GM19240 (cell line): Measurements from ENCODE around the gene SMAD6.

ENCODE experiments used
- DNase-seq: peaks from one replicate; pipeline ENCODE4 v3.0.0; 2011; ENCODE audit warnings: low spot score; ENCODE audit not compliant: insufficient read length

The SMAD6 gene

DNA sequence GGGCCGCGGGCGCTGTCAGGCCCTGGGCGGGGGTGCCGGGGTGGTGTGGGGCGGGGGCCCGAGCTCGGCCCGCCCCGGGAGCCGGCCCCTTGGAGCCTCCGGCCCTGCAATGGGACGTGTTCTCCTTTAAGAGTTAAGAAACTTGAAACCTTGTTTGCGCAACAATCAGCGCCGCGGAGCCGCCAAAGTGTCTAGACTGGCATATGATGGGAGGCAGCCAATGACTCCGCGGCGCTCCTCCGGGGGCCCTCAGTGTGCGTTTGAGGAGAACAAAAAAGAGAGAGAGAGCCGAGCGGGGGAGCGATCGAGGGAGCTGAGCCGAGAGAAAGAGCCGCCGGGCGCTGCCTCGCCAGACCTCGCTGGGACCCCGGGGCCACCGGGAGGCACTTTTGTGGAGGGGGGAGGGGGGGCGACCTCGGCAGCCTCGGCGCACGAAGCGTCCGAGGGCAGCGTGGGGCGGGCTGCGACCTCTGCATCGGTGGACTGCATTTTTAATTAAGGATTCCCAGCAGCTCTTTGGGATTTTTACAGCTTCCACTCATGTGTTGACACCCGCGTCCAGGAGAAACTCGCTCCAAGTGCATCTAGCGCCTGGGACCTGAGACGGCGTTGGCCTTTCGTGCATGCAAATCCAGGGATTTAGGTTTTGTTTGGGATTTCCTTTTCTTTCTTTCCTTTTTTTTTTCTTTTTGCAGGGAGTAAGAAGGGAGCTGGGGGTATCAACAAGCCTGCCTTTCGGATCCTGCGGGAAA is at the start of gene SMAD6:
SMAD6 (plus strand) TSS at position 202 of the 752 bp plus-strand sequence. CDS start 1,023 bp downstream, outside the sequence.
- peak; percentile 59 for DNase-seq

DNA sequence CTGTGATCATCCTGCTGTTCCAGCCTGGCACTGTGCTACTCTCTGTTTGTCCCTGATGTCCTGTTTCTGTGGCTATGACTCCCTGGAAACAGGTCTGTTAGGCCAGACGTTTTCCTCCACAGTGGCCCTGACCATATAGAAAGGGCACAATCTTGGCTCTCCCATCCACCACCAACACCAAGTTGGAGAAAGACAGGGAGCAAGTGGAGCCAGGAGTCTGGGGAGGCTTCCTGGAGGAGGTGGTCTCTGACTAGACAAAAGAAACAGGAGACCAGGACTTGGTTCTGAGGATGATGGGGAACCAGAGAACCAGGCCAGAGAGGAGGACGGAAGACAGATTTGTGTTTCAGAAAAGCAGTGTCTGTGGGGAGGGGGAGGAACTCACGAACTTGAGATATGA is 49.2 kb upstream of the SMAD6 start:
- DNase-seq = no peak

- DNase-seq = no peak
Measured at GRCh38 chr15:66653398-66653797, 48.6 kb upstream of the SMAD6 start.

GRCh38 chr15:66653852-66654251 is 48.2 kb upstream of the SMAD6 start:
- DNase-seq = no peak

DNA sequence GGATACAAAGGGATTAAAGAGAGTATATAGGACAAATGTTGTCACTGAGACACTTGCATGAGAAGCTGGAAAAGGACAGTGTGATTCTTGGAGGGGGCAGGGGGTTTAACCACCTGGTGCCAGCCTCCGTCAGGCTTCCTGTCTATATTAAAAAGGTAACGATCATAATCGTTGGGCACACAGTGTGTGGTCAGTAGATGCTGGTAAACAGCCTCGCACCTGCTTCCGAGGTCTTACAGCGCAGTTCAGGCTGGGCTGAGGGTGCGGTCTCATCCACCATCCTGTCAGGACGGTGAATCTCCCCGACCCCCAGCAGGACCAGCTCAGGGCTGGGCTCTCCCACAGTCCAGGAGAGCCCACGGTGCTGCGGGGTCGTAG is 47.7 kb upstream of the SMAD6 start:
- DNase-seq = no peak

GRCh38 chr15:66654739-66655375 is 47.2 kb upstream of the SMAD6 start:
- no peak for DNase-seq

DNA sequence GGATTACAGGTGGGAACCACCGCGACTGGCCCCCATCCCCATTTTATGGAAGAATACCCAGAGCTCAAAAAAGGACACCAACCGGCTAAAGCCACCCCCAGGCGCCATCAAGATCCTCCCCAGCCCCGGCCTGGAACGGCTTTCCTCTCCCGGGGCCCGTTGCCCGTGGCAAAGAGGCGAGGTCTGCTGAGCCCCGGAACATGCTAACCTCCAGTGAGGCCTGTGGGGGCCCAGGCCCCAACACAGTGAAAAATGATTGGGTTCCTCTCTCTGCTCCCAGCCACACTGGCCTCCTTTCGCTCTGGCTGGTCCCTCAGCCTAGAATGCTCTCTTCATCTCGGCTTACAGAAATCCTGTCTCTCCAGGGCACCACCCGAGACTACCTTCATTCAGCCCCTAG is 46.5 kb upstream of the SMAD6 start:
- DNase-seq = no peak

DNA sequence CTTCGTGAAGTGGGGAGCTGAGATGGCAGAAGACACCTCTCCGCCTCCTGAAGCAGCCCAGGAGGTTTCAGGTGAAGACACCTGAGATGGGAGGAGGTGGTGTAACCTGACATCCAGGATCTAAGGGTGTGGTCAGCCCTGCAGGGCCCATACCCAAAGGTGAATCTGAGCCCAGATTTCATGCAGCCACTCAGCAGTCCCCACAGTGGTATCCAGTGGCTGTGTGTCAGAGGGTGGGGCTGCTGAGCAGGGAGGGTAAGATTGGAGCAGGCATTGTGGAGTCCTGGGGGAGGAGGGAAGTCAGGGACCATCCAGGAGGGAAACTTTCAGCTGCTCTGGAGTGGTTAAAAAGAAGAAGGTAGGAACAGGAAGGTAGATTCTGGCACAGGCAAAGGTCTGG is 46.0 kb upstream of the SMAD6 start:
- no peak for DNase-seq

DNA sequence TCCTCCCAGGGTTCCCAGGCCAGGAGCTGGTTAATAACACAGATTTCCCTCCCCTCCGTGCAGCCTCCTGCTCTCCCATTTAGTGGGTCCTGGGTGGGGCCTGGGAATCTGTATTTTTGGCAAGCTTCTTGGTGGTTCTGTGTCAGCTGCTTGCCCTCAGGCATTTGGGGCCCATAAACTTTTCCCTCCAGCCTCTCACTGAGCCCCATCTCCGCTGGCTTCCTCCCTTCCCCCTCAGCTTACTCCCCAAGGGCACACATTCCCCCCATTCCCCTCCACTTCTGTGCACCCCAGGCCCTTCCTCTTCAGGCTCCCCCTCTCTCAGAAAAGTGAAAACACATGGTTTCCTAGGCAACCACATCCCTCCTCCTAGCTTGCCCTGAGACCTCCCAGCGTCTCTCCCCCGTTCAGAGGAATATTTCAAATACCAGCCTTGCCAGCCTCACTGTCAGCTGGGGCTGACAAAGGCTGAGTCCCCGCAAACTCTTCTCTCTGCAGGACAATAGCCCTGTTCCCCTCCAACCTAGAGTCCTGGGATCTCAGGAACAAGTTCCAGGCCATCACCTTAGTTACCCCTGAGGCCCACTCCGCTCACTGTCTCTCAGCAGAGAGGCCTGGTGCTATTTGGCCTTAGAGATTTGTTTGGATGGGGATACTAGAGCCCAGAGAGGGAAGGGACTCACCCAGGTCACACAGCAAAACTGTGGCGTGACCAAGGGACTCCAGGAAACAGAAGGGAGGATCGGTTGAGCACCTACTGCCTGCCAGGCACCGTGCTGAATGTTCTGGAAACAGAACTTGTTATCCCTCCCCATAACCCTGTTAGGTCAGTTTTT is 44.6 kb upstream of the SMAD6 start:
- DNase-seq = no peak

- no peak for DNase-seq
Measured at GRCh38 chr15:66658044-66658443, 44.0 kb upstream of the SMAD6 start.

- no peak for DNase-seq
Measured at GRCh38 chr15:66658855-66659254, 43.2 kb upstream of the SMAD6 start.

- DNase-seq = no peak
Measured at GRCh38 chr15:66659384-66659783, 42.7 kb upstream of the SMAD6 start.

DNA sequence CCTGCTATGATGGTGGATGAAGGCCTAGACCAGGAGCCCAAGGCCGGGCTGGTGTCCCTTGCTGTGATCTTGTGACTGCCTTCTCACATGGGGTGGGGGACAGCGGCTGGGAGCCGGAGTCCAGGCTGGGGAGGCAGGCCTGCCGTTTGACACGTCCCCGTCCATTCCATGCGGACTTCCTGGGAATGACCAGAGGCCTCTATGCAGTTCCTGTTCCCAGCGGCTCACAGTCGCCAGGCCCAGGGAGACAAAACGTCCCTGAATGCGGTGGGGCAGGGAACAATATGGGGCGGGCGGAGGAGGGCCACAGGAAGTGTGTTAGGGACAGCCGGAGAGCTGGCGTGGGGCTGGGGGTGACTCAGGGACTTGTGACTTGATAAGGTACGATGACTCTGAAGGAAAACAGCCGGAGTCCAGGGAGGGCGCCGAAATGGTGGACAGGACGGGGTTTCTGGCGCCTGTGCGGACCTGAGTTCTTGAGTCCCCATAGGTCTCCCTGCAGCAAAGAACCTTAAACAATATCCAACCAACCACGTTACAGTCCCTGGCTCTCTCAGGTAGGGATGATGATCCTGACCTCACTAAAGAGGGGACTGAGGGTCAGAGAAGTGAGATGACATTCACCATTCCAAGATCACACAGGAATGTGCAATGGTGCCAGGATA is 40.5 kb upstream of the SMAD6 start:
- no peak for DNase-seq

DNA sequence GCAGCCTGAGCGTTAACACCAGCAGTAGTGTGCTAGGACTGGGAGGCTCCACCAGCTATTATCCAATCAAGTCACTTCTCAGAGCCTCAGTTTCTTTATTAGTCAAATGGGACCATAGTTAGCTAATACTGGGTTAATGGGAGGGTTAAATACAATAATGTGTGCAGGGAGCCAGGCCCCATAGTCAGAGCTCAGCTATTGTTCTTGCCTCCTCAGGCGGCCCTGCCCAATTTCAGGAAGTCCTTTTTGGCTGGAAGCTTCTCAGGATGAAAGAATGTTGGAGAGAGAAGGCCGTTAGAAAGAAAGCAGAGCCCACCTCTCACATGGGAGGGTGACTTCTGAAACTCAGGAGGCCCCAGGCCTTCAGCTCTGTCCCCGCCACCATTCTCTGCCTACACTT is 39.5 kb upstream of the SMAD6 start:
- no peak for DNase-seq

- no peak for DNase-seq
Measured at GRCh38 chr15:66663664-66664063, 38.4 kb upstream of the SMAD6 start.

- no peak for DNase-seq
Measured at GRCh38 chr15:66670175-66670574, 31.9 kb upstream of the SMAD6 start.

- DNase-seq = no peak
Measured at GRCh38 chr15:66670762-66671580, 31.1 kb upstream of the SMAD6 start.

GRCh38 chr15:66672867-66673266 is 29.2 kb upstream of the SMAD6 start:
- no peak for DNase-seq

DNA sequence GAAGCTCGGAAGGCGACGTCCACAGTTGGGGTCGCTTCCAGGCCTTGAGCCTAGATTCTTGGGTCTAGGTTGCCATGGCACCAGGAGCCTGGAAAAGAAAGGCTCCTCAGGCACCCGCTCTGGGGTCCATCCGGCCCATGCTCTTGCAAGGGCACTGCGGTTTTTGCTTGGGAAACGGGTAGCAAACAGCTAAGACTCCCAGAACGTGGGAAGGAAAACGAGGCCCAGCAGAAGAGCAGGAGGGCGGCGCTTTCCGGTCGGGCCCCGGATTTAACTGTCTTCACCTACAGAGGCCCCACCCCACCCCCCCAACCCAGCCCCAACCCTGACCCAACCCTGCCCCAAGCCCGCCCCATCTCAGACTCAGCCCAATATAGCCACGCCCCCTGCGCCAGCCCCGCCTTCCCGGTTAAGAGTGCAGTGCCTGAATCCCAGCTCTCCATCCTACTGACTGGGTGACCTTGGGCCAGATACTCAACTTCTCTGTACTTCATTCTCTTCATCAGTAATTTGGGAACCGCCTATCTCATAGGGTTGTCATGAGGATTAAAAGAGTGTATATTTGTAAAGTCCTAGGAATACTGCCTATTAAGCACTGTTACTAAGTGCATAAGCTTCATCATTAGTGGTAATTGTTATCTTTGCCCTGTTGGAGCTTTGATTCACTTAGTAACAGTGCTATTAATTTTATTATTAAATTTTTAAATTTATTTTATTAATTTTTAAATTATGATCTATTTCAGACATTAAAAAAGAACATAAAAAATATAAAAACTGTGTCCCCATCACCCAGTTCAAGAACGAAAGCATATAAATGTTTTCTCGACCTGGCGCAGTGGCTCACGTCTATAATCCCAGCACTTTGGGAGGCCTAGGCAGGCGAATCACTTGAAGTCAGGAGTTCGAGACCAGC is 28.4 kb upstream of the SMAD6 start:
- DNase-seq = no peak

DNA sequence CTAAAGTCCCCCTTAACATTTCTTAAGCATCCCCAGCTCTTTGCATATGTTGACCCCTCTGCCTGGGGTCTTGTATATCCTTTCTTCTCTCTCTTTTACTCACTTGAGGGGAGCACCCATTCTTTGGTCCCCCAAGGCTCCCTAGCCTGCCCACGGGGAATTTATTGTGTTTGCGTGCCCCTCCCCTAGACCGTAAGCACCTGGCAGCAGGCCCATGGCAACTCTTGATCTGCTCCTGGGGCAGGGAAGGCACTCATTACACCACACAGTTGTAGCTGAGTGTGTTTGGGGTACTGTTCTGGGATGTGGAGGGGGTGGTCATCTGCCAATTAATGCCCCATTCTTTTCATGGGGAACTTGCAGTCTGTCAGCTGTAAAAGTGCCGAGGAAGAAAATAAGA is 27.3 kb upstream of the SMAD6 start:
- DNase-seq = no peak
